ENCODE measurements around the gene RPF1. TPM values are rescaled to one million over a fixed set of nuclear protein-coding genes. Genes with fewer than 3 reads are reported as not detected.
"Not testable (repeated sequence)": the region's sequence is repeated elsewhere in the genome, so short reads cannot be mapped to it uniquely, and the experiment has no call there.

The RPF1 gene
- total and polyA plus RNA-seq, 12 donors: 12.4 to 66.9 (median 26.8) TPM

- TF ChIP-seq POLR2A (IDR thresholded peaks at IDR 0.05) (peak; percentile 85 to 91), CTCF (IDR thresholded peaks at IDR 0.05) (no peak)
- intact Hi-C loops (cut with DNase I): loop anchor here in 1 of 2 donors (10.0 kb wide), 1 partner anchor 69 kb away; the partner anchor contains the start of gene CTBS
- no peaks in the 10 kb centered on the region for H3K36me3 ChIP-seq (replicated peaks in 1 of 2)
- H3K9me3 ChIP-seq (replicated peaks in 1 of 3): no peaks in the 10 kb centered on the region
- peak; percentile 98 to 99 (median 98) for DNase-seq
- H3K4me1 ChIP-seq (replicated peaks in 1 of 2): peaks cover 13 to 32% of the 10 kb centered on the region in 2 donors
- H3K27me3 ChIP-seq: no peaks in the 10 kb centered on the region
- H3K4me3 ChIP-seq: peak within 1 kb of the TSS in 3 of 4 donors; percentile 47 to 82 (median 59)
- 0 to 1% (median 0%) methylated on average over 23 to 60 of the region's 60 CpGs for WGBS, 4 donors
- peak within 1 kb of the TSS; percentile 92 to 99 (median 94) for H3K27ac ChIP-seq
Measured at GRCh38 chr1:84506002-84506728, 27.1 kb downstream of the RPF1 start, which contains the start of the genes GNG5 and SPATA1. GNG5 (minus strand) TSS chr1:84506581; CDS start chr1:84506091, 490 bp downstream. SPATA1 (plus strand) TSS chr1:84506386; CDS start chr1:84516360, 9,974 bp downstream.

DNA sequence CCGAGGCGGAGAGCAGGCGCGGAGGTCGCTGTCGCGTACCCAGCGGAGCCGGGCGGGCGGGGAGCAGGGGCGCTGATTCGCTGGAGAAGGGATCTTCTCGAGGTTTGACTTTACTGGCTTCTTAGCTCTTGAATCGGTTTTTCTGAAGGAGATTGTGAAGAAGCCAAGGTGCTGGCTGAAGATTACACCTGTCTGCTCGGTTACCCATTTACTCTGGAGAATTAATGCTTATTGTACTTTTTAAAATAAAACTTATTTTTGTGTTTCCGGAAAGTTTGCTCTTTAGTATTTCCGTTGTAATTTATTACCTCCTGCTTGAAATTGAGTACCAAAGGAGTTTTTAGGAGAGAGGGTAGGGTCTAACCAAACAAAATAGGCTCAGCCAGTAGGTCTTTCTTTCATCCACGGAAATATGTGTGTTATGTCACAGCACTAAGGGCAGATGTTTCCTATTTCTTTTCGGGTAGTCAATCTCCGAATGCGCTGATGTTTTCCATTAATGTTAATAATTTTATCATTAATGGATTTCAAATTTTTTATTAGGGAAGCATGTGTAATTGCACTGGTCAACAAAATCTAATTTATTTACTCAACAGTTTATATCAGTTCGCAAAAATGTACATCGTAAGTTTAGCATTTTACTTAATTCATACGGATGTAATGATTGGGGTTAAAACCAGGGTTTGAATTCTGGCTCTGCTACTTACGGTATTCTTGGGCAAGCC is 27.8 kb downstream of the RPF1 start:
- Histone ChIP-seq H3K4me1 (replicated peaks in 1 of 2) (peaks cover 13 to 25% of the 10 kb centered on the region in 2 donors), H3K4me3 (peak overlapping the region in 3 of 4 donors; percentile 4 to 82 (median 47)), H3K36me3 (replicated peaks in 1 of 2) (no peaks in the 10 kb centered on the region), H3K9me3 (replicated peaks in 1 of 3) (no peaks in the 10 kb centered on the region), H3K27ac (peak overlapping the region; percentile 92 to 99 (median 94)), H3K27me3 (no peaks in the 10 kb centered on the region)
- TF ChIP-seq CTCF (IDR thresholded peaks at IDR 0.05) (no peak), POLR2A (IDR thresholded peaks at IDR 0.05) (no peak)
- intact Hi-C loops (cut with DNase I): loop anchor here in 1 of 2 donors (10.0 kb wide), 1 partner anchor 68 kb away; the partner anchor contains the start of gene CTBS
- DNase-seq: no peak
- WGBS, 4 donors: 14 to 21% (median 16%) methylated on average over 22 to 26 of the region's 26 CpGs

- H3K9me3 ChIP-seq (replicated peaks in 1 of 3); H3K36me3 ChIP-seq (replicated peaks in 1 of 2); H3K27ac ChIP-seq; H3K27me3 ChIP-seq; DNase-seq; H3K4me3 ChIP-seq: not testable (repeated sequence)
- H3K4me1 ChIP-seq (replicated peaks in 1 of 2): peaks cover 13 to 16% of the 10 kb centered on the region in 2 donors
- intact Hi-C loops (cut with DNase I): loop anchor here in 1 of 2 donors (10.0 kb wide), 1 partner anchor 67 kb away; the partner anchor contains the start of gene CTBS
- 90 to 97% (median 95%) methylated on average over 14 of the region's 14 CpGs for WGBS, 4 donors
Measured at GRCh38 chr1:84507887-84508286, 28.8 kb downstream of the RPF1 start.

DNA sequence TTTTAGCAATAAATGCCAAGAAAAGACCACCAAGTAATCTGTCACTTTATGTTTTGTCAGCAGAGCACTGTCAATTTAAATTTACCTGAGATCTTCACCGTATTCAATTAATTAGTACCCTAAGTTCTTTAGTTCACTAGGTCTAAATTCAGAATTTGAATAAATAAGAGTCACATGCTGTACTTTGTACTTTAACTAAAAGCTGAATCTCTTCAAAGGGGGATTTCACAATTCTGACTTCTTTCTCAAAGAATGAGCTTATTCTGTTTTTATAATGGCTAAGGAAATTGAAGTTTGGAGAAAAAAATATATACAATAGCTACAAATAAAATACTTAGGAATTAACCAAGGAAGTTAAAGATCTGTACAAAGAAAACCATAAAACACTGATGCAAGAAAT is 29.4 kb downstream of the RPF1 start:
- no peaks in the 10 kb centered on the region for H3K9me3 ChIP-seq (replicated peaks in 1 of 3)
- intact Hi-C loops (cut with DNase I): loop anchor here in 1 of 2 donors (10.0 kb wide), 1 partner anchor 66 kb away; the partner anchor contains the start of gene CTBS
- 94 to 100% (median 96%) methylated on average over 1 of the region's 1 CpG for WGBS, 4 donors
- no peaks in the 10 kb centered on the region for H3K36me3 ChIP-seq (replicated peaks in 1 of 2)
- no peak for DNase-seq
- H3K4me3 ChIP-seq: no peak overlapping the region
- peaks cover 13% of the 10 kb centered on the region in 2 donors for H3K4me1 ChIP-seq (replicated peaks in 1 of 2)
- H3K27ac ChIP-seq: no peak overlapping the region
- no peak for TF ChIP-seq CTCF (IDR thresholded peaks at IDR 0.05)
- TF ChIP-seq POLR2A (IDR thresholded peaks at IDR 0.05): no peak
- H3K27me3 ChIP-seq: no peaks in the 10 kb centered on the region

All from adrenal gland (tissue), 12 donors.